Measurements from ENCODE around the gene EIF3D.

The EIF3D gene

GRCh38 chr22:36492109-36492508 is 36.9 kb downstream of the EIF3D start:
- Histone ChIP-seq H3F3A (ENCODE audit: insufficient read depth, low read length) (no peaks in the 10 kb centered on the region), H3K4me1 (ENCODE audit: insufficient read depth, low read length, severe bottlenecking) (peaks cover 22% of the 10 kb centered on the region), H2AFZ (ENCODE audit: low read length) (no peak overlapping the region), H3K9me3 (ENCODE audit: low read length) (no peaks in the 10 kb centered on the region; the same call in 1 of the 2 replicates), H3K27ac (ENCODE audit: low read depth, low read length, poor library complexity, severe bottlenecking) (peak overlapping the region; percentile 43), H3K9ac (ENCODE audit: low read length) (no peak overlapping the region), H3K27me3 (ENCODE audit: insufficient read depth, low read length) (no peaks in the 10 kb centered on the region), H3K4me3 (ENCODE audit: low read depth, low read length, poor library complexity, severe bottlenecking) (no peak overlapping the region), H4K20me1 (ENCODE audit: insufficient read depth, low read length) (no peaks in the 10 kb centered on the region), H3K79me2 (ENCODE audit: insufficient read depth, low read length) (no peaks in the 10 kb centered on the region), H3K36me3 (ENCODE audit: insufficient read depth, low read length) (peaks cover 71% of the 10 kb centered on the region), H3K4me2 (ENCODE audit: low read length) (no peak overlapping the region), H3K9me2 (ENCODE audit: low read depth, low read length) (no peaks in the 10 kb centered on the region)
- TF ChIP-seq EZH2 (IDR thresholded peaks at IDR 0.05; ENCODE audit: borderline replicate concordance, low read length), result no peak
- TF ChIP-seq CTCF (IDR thresholded peaks at IDR 0.05; ENCODE audit: low read length), result no peak

DNA sequence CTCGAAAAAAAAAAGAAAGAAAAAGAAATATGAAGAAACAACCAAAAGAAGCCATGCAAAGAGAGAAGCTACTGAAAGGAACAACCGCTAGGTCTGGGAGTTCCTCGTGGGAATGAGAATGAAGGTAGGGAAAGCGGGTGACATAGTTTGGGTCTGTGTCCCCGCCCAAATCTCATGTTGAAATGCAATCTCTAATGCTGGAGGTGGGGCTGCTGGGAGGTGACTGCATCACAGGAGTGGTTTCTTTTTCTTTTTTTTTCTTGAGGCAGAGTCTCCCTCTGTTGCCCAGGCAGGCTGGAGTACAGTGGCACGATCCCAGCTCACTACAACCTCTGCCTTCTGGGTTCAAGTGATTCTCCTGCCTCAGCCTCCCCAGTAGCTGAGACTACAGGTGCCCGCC is 37.8 kb downstream of the EIF3D start:
- Histone ChIP-seq H3K9ac (ENCODE audit: low read length) (no peak overlapping the region), H3K4me2 (ENCODE audit: low read length) (no peak overlapping the region), H3K4me1 (ENCODE audit: insufficient read depth, low read length, severe bottlenecking) (peaks cover 22% of the 10 kb centered on the region), H4K20me1 (ENCODE audit: insufficient read depth, low read length) (no peaks in the 10 kb centered on the region), H3K9me3 (ENCODE audit: low read length) (peaks cover 4% of the 10 kb centered on the region; the same call in 1 of the 2 replicates), H3K27ac (ENCODE audit: low read depth, low read length, poor library complexity, severe bottlenecking) (no peak overlapping the region), H3K27me3 (ENCODE audit: insufficient read depth, low read length) (no peaks in the 10 kb centered on the region), H3K4me3 (ENCODE audit: low read depth, low read length, poor library complexity, severe bottlenecking) (no peak overlapping the region), H3K36me3 (ENCODE audit: insufficient read depth, low read length) (peaks cover 74% of the 10 kb centered on the region), H3K79me2 (ENCODE audit: insufficient read depth, low read length) (no peaks in the 10 kb centered on the region), H3K9me2 (ENCODE audit: low read depth, low read length) (no peaks in the 10 kb centered on the region), H2AFZ (ENCODE audit: low read length) (no peak overlapping the region), H3F3A (ENCODE audit: insufficient read depth, low read length) (no peaks in the 10 kb centered on the region)
- TF ChIP-seq EZH2 (IDR thresholded peaks at IDR 0.05; ENCODE audit: borderline replicate concordance, low read length), result no peak
- no peak for TF ChIP-seq CTCF (IDR thresholded peaks at IDR 0.05; ENCODE audit: low read length)

- no peaks in the 10 kb centered on the region for H3K27me3 ChIP-seq (ENCODE audit: insufficient read depth, low read length)
- TF ChIP-seq CTCF (IDR thresholded peaks at IDR 0.05; ENCODE audit: low read length) (peak; percentile 53), EZH2 (IDR thresholded peaks at IDR 0.05; ENCODE audit: borderline replicate concordance, low read length) (no peak)
- H4K20me1 ChIP-seq (ENCODE audit: insufficient read depth, low read length), result no peaks in the 10 kb centered on the region
- H3K9ac ChIP-seq (ENCODE audit: low read length), result no peak overlapping the region
- H3K9me2 ChIP-seq (ENCODE audit: low read depth, low read length), result no peaks in the 10 kb centered on the region
- H3K36me3 ChIP-seq (ENCODE audit: insufficient read depth, low read length), result peaks cover 49% of the 10 kb centered on the region
- no peak overlapping the region for H3K4me3 ChIP-seq (ENCODE audit: low read depth, low read length, poor library complexity, severe bottlenecking)
- H3K79me2 ChIP-seq (ENCODE audit: insufficient read depth, low read length), result no peaks in the 10 kb centered on the region
- no peak overlapping the region for H3K4me2 ChIP-seq (ENCODE audit: low read length)
- H3K9me3 ChIP-seq (ENCODE audit: low read length), result peaks cover 4% of the 10 kb centered on the region; the same call in 1 of the 2 replicates
- H2AFZ ChIP-seq (ENCODE audit: low read length), result no peak overlapping the region
- H3K27ac ChIP-seq (ENCODE audit: low read depth, low read length, poor library complexity, severe bottlenecking), result no peak overlapping the region
- H3F3A ChIP-seq (ENCODE audit: insufficient read depth, low read length), result no peaks in the 10 kb centered on the region
- peaks cover 10% of the 10 kb centered on the region for H3K4me1 ChIP-seq (ENCODE audit: insufficient read depth, low read length, severe bottlenecking)
Measured at GRCh38 chr22:36486619-36487384, 42.2 kb downstream of the EIF3D start.

Measured in OCI-LY1 (cell line).